ENCODE results near the gene HSD17B2.

The HSD17B2 gene

GRCh38 chr16:82020051-82020450 lies 15.0 kb upstream of the HSD17B2 start:
- no peak for DNase-seq

GRCh38 chr16:82023206-82023605 lies 11.8 kb upstream of the HSD17B2 start:
- no peak for DNase-seq

- no peak for DNase-seq
Measured at GRCh38 chr16:82024316-82024715, 10.7 kb upstream of the HSD17B2 start.

- no peak for DNase-seq
Measured at GRCh38 chr16:82024883-82025282, 10.2 kb upstream of the HSD17B2 start.

- DNase-seq: no peak
Measured at GRCh38 chr16:82027629-82028064, 7.4 kb upstream of the HSD17B2 start.

GRCh38 chr16:82031116-82032084 lies 3.7 kb upstream of the HSD17B2 start:
- DNase-seq: peak; percentile 57

GRCh38 chr16:82033006-82033405 lies 2.0 kb upstream of the HSD17B2 start:
- DNase-seq: no peak

- no peak for DNase-seq
Measured at GRCh38 chr16:82033683-82034300, 1.3 kb upstream of the HSD17B2 start.

- DNase-seq: no peak
Measured at GRCh38 chr16:82037251-82037650, 2.2 kb downstream of the HSD17B2 start.

- no peak for DNase-seq
Measured at GRCh38 chr16:82037666-82038065, 2.6 kb downstream of the HSD17B2 start.

- DNase-seq: no peak
Measured at GRCh38 chr16:82040296-82040695, 5.2 kb downstream of the HSD17B2 start.

- DNase-seq: no peak
Measured at GRCh38 chr16:82041542-82041941, 6.5 kb downstream of the HSD17B2 start.

- no peak for DNase-seq
Measured at GRCh38 chr16:82042144-82042543, 7.1 kb downstream of the HSD17B2 start.

GRCh38 chr16:82042846-82043245 lies 7.8 kb downstream of the HSD17B2 start:
- DNase-seq: no peak

- DNase-seq: peak; percentile 76
Measured at GRCh38 chr16:82043680-82044584, 8.9 kb downstream of the HSD17B2 start.

GRCh38 chr16:82044585-82044911 lies 9.5 kb downstream of the HSD17B2 start:
- no peak for DNase-seq

GRCh38 chr16:82045465-82045864 lies 10.4 kb downstream of the HSD17B2 start:
- DNase-seq: peak; percentile 64

- DNase-seq: no peak
Measured at GRCh38 chr16:82046541-82046940, 11.5 kb downstream of the HSD17B2 start.

GRCh38 chr16:82046941-82047340 lies 11.9 kb downstream of the HSD17B2 start:
- no peak for DNase-seq

- no peak for DNase-seq
Measured at GRCh38 chr16:82047374-82047773, 12.3 kb downstream of the HSD17B2 start.

GRCh38 chr16:82047787-82048186 lies 12.7 kb downstream of the HSD17B2 start:
- DNase-seq: no peak

GRCh38 chr16:82049484-82049883 lies 14.4 kb downstream of the HSD17B2 start:
- no peak for DNase-seq

GRCh38 chr16:82050506-82050905 lies 15.5 kb downstream of the HSD17B2 start:
- DNase-seq: no peak
